HG03354 (cell line): Measurements from ENCODE around the gene PAFAH1B2.

Source experiments
- ATAC-seq: cut with Tn5 transposase; IDR thresholded peaks from one replicate; pipeline ENCODE4 v1.9.1; 2021; ENCODE audit warnings: mild to moderate bottlenecking; ENCODE audit not compliant: unreplicated experiment, poor library complexity, severe bottlenecking

The PAFAH1B2 gene

GRCh38 chr11:117217141-117218084 lies 73.3 kb downstream of the PAFAH1B2 start:
- ATAC-seq: no peak

- ATAC-seq: no peak
Observed at GRCh38 chr11:117218133-117218915, 74.2 kb downstream of the PAFAH1B2 start.

- no peak for ATAC-seq
Observed at GRCh38 chr11:117219001-117219400, 74.9 kb downstream of the PAFAH1B2 start.

- no peak for ATAC-seq
Observed at GRCh38 chr11:117219455-117219854, 75.4 kb downstream of the PAFAH1B2 start.

GRCh38 chr11:117219995-117220394 lies 75.9 kb downstream of the PAFAH1B2 start:
- no peak for ATAC-seq

GRCh38 chr11:117220568-117220967 lies 76.5 kb downstream of the PAFAH1B2 start:
- ATAC-seq: no peak

- no peak for ATAC-seq
Observed at GRCh38 chr11:117220999-117221774, 77.1 kb downstream of the PAFAH1B2 start.

- ATAC-seq: no peak
Observed at GRCh38 chr11:117221775-117222517, 77.9 kb downstream of the PAFAH1B2 start.

- ATAC-seq: no peak
Observed at GRCh38 chr11:117222991-117223740, 79.1 kb downstream of the PAFAH1B2 start.

GRCh38 chr11:117223741-117224689 lies 79.9 kb downstream of the PAFAH1B2 start:
- no peak for ATAC-seq

GRCh38 chr11:117225553-117226170 lies 81.6 kb downstream of the PAFAH1B2 start:
- ATAC-seq: no peak
